GM20431 (cell line): Measurements from ENCODE around the gene SLC25A26.
"Not testable (repeated sequence)": the region's sequence is repeated elsewhere in the genome, so short reads cannot be mapped to it uniquely, and the experiment has no call there.

Experiments used
- in situ Hi-C: fragments of 300-500 bp; cut with MseI, MboI; formaldehyde crosslinking; loops from one replicate; pipeline ENCODE4 v1.15.0; 2020; ENCODE audit warnings: low sequenced_read_pairs; ENCODE audit not compliant: unreplicated experiment

The SLC25A26 gene

GRCh38 chr3:66306086-66306485, 85.3 kb downstream of the SLC25A26 start:
- in situ Hi-C loops, result not testable (repeated sequence)

- in situ Hi-C loops, result not testable (repeated sequence)
These were observed 86.2 kb downstream of the SLC25A26 start for GRCh38 chr3:66306991-66307390.

GRCh38 chr3:66312039-66312438, 91.2 kb downstream of the SLC25A26 start:
- in situ Hi-C loops, result no loop called here

- in situ Hi-C loops, result no loop called here
These were observed 93.7 kb downstream of the SLC25A26 start for GRCh38 chr3:66314455-66314854.

- in situ Hi-C loops, result no loop called here
These were observed 97.1 kb downstream of the SLC25A26 start for GRCh38 chr3:66317750-66318376.

- in situ Hi-C loops, result no loop called here
These were observed 99.6 kb downstream of the SLC25A26 start for GRCh38 chr3:66320390-66320789.

GRCh38 chr3:66322436-66322835, 101.6 kb downstream of the SLC25A26 start:
- in situ Hi-C loops, result no loop called here

- in situ Hi-C loops, result no loop called here
These were observed 105.5 kb downstream of the SLC25A26 start for GRCh38 chr3:66326340-66326739.

- in situ Hi-C loops, result no loop called here
These were observed 114.9 kb downstream of the SLC25A26 start for GRCh38 chr3:66335671-66336070.

GRCh38 chr3:66336333-66336766, 115.5 kb downstream of the SLC25A26 start:
- in situ Hi-C loops, result no loop called here

- in situ Hi-C loops, result no loop called here
These were observed 118.1 kb downstream of the SLC25A26 start for GRCh38 chr3:66338927-66339326.

GRCh38 chr3:66342717-66343356, 122.0 kb downstream of the SLC25A26 start:
- in situ Hi-C loops, result no loop called here

- in situ Hi-C loops, result no loop called here
These were observed 123.6 kb downstream of the SLC25A26 start for GRCh38 chr3:66344391-66344811.

GRCh38 chr3:66344848-66345578, 124.2 kb downstream of the SLC25A26 start:
- in situ Hi-C loops, result no loop called here

GRCh38 chr3:66348704-66349103, 127.9 kb downstream of the SLC25A26 start:
- in situ Hi-C loops, result no loop called here

- in situ Hi-C loops, result no loop called here
These were observed 129.8 kb downstream of the SLC25A26 start for GRCh38 chr3:66350601-66351000.

- in situ Hi-C loops, result no loop called here
These were observed 132.2 kb downstream of the SLC25A26 start for GRCh38 chr3:66353039-66353438.

GRCh38 chr3:66353530-66353929, 132.7 kb downstream of the SLC25A26 start:
- in situ Hi-C loops, result no loop called here

GRCh38 chr3:66354001-66354400, 133.2 kb downstream of the SLC25A26 start:
- in situ Hi-C loops, result no loop called here

GRCh38 chr3:66355394-66355793, 134.6 kb downstream of the SLC25A26 start:
- in situ Hi-C loops, result no loop called here

GRCh38 chr3:66355997-66356396, 135.2 kb downstream of the SLC25A26 start:
- in situ Hi-C loops, result no loop called here
